Measurements from ENCODE around the gene CREB3.
A peak's percentile ranks its signal among the peaks of the same experiment; 100 is the strongest.

Gene CREB3

DNA sequence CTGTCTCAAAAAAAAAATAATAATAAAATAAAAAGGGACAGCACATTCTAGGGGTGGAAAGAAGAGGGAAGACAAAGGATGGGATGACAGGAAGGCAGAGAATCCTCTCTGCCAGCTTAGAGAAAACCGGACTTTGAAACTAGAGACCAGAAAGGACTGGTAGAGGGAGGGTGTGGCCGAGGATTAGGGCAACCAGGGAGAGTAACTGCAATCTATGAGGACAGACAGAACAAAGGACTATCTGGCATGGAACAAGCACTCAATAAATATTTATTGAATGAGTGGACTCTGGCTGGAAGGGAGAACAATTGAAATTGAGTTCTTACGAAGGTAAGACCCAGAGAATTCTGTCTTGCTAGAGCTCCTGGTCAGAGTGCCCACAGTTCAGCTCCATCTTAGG is 14.1 kb downstream of the CREB3 start:
- H3K27me3 Mint-ChIP-seq = no peaks in the 10 kb centered on the region
- ATAC-seq = no peak
- H3K27ac Mint-ChIP-seq = no peak overlapping the region
- H3K9me3 Mint-ChIP-seq = no peaks in the 10 kb centered on the region
- H3K4me3 Mint-ChIP-seq = peak overlapping the region; percentile 92
- peaks cover 47% of the 10 kb centered on the region for H3K36me3 Mint-ChIP-seq
- H3K4me1 Mint-ChIP-seq = peaks cover 51% of the 10 kb centered on the region

- peaks cover 48% of the 10 kb centered on the region for H3K36me3 Mint-ChIP-seq
- H3K27me3 Mint-ChIP-seq = no peaks in the 10 kb centered on the region
- no peaks in the 10 kb centered on the region for H3K9me3 Mint-ChIP-seq
- H3K4me1 Mint-ChIP-seq = peaks cover 41% of the 10 kb centered on the region
- peak overlapping the region; percentile 92 for H3K4me3 Mint-ChIP-seq
- peak overlapping the region; percentile 93 for H3K27ac Mint-ChIP-seq
- no peak for ATAC-seq
Measured at GRCh38 chr9:35748242-35748857, 15.9 kb downstream of the CREB3 start.

DNA sequence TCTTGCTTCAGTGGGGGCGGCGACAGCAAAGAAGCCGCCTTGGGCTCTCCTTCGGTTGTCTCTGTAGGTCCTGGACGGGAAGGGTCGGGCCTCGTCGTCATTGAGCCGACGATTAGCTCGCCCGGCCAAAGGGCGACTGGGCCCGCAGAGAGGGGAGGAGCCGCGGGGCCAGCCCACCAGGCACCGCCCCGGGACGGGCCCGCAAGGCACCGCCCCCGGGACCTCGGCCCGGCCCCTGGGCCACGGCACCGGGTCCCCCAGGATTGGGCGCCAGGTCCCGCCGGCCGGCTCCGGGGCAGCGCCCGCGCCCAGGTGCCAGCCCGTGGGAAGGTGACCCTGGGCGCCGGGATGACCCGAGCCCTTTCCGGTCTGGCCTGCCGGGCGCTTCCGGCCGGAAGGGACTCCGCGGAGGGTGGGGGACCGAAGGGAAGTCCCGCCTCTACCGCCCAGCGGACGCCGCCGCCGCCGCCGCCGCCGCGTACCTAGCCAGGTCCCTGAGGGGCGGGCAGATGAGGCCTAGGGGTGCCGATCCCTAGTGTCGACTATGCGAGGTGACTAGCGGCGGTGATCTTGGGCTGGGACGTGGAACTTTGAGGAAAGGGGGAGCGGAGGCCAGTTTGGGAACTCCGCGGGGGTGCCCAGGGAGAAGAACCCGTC is 16.5 kb downstream of the CREB3 start, which contains the start of the genes GBA2 and RGP1:
TSS of gene GBA2 (minus strand) at position 371 of the 657 bp plus-strand sequence. CDS start 524 bp downstream, outside the sequence.
TSS of gene RGP1 (plus strand) at position 430 of the 657 bp plus-strand sequence. CDS start 469 bp downstream, outside the sequence.
- Mint-ChIP-seq H3K27ac (peak within 1 kb of the TSS; percentile 93), H3K4me3 (peak within 1 kb of the TSS; percentile 93), H3K4me1 (peaks cover 36% of the 10 kb centered on the region), H3K27me3 (no peaks in the 10 kb centered on the region), H3K36me3 (peaks cover 49% of the 10 kb centered on the region), H3K9me3 (no peaks in the 10 kb centered on the region)
- ATAC-seq = peak; percentile 93

- Mint-ChIP-seq H3K36me3 (peaks cover 52% of the 10 kb centered on the region), H3K4me1 (peaks cover 36% of the 10 kb centered on the region), H3K4me3 (peak overlapping the region; percentile 93), H3K27me3 (no peaks in the 10 kb centered on the region), H3K27ac (peak overlapping the region; percentile 93), H3K9me3 (no peaks in the 10 kb centered on the region)
- peak; percentile 69 for ATAC-seq
Measured at GRCh38 chr9:35749515-35750255, 17.2 kb downstream of the CREB3 start.

- Mint-ChIP-seq H3K9me3 (no peaks in the 10 kb centered on the region), H3K4me1 (peaks cover 36% of the 10 kb centered on the region), H3K27ac (peak overlapping the region; percentile 93), H3K4me3 (peak overlapping the region; percentile 93), H3K36me3 (peaks cover 52% of the 10 kb centered on the region), H3K27me3 (no peaks in the 10 kb centered on the region)
- no peak for ATAC-seq
Measured at GRCh38 chr9:35750256-35750531, 17.7 kb downstream of the CREB3 start.

- Mint-ChIP-seq H3K36me3 (peaks cover 37% of the 10 kb centered on the region), H3K27ac (peak overlapping the region; percentile 8), H3K27me3 (no peaks in the 10 kb centered on the region), H3K9me3 (no peaks in the 10 kb centered on the region), H3K4me1 (peaks cover 37% of the 10 kb centered on the region), H3K4me3 (no peak overlapping the region)
- no peak for ATAC-seq
Measured at GRCh38 chr9:35753466-35753865, 21.0 kb downstream of the CREB3 start.

DNA sequence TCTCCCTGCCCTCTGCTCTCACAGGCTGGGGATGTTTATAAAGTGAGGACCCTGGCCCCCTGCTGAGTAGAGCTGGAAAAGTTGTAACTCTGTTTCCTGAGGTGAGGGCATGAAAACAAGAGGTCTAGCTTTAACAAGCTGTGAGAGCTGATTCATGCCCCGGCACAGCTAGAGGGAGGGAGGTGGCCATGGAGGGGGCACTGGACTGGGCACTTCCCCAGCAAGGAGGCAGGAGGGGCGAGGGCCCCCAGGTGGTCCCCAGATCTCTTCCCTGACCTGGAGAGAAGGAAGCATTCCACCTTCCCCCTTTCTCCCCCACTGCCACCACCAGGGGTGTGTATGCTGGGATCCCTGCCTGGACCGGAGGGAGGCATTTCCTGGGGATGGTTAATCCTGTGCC is 21.8 kb downstream of the CREB3 start, which contains the start of gene MSMP:
TSS of gene MSMP (minus strand) at position 13 of the 400 bp plus-strand sequence. CDS start 147 bp downstream, outside the sequence.
- H3K36me3 Mint-ChIP-seq = peaks cover 37% of the 10 kb centered on the region
- H3K27me3 Mint-ChIP-seq = no peaks in the 10 kb centered on the region
- no peak within 1 kb of the TSS for H3K4me3 Mint-ChIP-seq
- H3K9me3 Mint-ChIP-seq = no peaks in the 10 kb centered on the region
- ATAC-seq = no peak
- H3K4me1 Mint-ChIP-seq = peaks cover 43% of the 10 kb centered on the region
- peak within 1 kb of the TSS; percentile 8 for H3K27ac Mint-ChIP-seq

GRCh38 chr9:35755071-35755470 is 22.6 kb downstream of the CREB3 start:
- Mint-ChIP-seq H3K27ac (no peak overlapping the region), H3K4me3 (no peak overlapping the region), H3K27me3 (no peaks in the 10 kb centered on the region), H3K9me3 (no peaks in the 10 kb centered on the region), H3K4me1 (peaks cover 42% of the 10 kb centered on the region), H3K36me3 (peaks cover 42% of the 10 kb centered on the region)
- ATAC-seq = no peak

- peaks cover 36% of the 10 kb centered on the region for H3K36me3 Mint-ChIP-seq
- H3K27me3 Mint-ChIP-seq = no peaks in the 10 kb centered on the region
- no peaks in the 10 kb centered on the region for H3K9me3 Mint-ChIP-seq
- peaks cover 49% of the 10 kb centered on the region for H3K4me1 Mint-ChIP-seq
- ATAC-seq = peak; percentile 87
- H3K4me3 Mint-ChIP-seq = peak overlapping the region; percentile 96
- H3K27ac Mint-ChIP-seq = peak overlapping the region; percentile 96
Measured at GRCh38 chr9:35756275-35757225, 24.1 kb downstream of the CREB3 start.

DNA sequence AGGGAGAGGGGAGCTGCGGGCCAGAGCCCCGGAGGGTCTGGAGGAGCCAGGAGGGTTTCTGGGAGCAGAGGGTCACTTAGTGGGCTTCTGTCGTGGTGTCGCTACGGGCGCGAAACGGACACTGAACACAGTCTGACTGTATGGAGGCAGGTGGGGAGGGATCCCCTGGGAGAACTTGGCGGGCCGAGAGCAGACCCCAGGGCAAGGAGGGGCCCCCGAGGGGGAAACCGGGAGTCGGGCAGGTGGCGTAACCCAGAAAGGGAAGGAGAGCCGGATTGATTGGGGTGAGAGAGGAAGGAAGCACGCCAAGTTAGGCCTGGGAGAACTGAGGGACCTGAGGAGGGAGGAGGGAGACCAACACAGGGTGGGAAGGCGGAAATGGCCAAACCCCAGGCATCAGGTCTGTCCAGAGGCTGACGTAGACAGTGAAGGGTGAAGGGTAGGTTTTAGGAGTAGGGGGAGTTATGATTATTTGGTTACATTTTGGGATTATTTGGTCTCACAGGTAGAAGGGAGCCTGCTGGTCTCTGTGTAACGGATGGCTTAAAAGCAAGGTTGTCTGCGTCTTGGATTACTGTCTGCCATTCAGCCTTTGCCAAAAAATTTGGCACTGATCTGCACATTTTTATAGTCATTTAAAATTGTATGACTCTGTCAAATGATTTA is 24.9 kb downstream of the CREB3 start:
- H3K27ac Mint-ChIP-seq = peak overlapping the region; percentile 96
- peaks cover 30% of the 10 kb centered on the region for H3K36me3 Mint-ChIP-seq
- no peaks in the 10 kb centered on the region for H3K9me3 Mint-ChIP-seq
- peak; percentile 68 for ATAC-seq
- peaks cover 55% of the 10 kb centered on the region for H3K4me1 Mint-ChIP-seq
- H3K4me3 Mint-ChIP-seq = peak overlapping the region; percentile 96
- H3K27me3 Mint-ChIP-seq = no peaks in the 10 kb centered on the region

DNA sequence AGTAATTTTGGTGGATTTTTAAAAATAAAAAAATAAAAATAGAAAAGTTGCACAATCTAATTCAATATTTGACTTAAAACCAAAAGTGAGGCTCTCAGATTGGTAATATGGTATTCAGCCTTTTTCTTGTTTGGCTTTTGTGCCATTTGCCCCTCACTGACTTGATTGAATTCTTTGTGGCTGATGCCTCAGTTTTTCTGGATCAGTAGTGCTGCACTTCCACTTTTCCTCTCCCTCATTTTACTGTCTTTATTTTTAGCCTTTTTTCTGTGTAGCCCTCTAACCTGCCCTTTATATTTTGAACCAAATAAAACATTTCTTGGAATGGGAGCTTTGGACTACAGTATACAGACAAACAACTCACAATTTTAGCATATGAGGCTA is 25.4 kb downstream of the CREB3 start:
- Mint-ChIP-seq H3K36me3 (peaks cover 24% of the 10 kb centered on the region), H3K9me3 (no peaks in the 10 kb centered on the region), H3K27ac (peak overlapping the region; percentile 96), H3K27me3 (no peaks in the 10 kb centered on the region), H3K4me3 (peak overlapping the region; percentile 68), H3K4me1 (peaks cover 56% of the 10 kb centered on the region)
- ATAC-seq = no peak

- Mint-ChIP-seq H3K9me3 (no peaks in the 10 kb centered on the region), H3K27me3 (no peaks in the 10 kb centered on the region), H3K4me1 (peaks cover 61% of the 10 kb centered on the region), H3K27ac (peak overlapping the region; percentile 96), H3K4me3 (peak overlapping the region; percentile 5), H3K36me3 (peaks cover 18% of the 10 kb centered on the region)
- no peak for ATAC-seq
Measured at GRCh38 chr9:35758475-35759050, 26.1 kb downstream of the CREB3 start.

DNA sequence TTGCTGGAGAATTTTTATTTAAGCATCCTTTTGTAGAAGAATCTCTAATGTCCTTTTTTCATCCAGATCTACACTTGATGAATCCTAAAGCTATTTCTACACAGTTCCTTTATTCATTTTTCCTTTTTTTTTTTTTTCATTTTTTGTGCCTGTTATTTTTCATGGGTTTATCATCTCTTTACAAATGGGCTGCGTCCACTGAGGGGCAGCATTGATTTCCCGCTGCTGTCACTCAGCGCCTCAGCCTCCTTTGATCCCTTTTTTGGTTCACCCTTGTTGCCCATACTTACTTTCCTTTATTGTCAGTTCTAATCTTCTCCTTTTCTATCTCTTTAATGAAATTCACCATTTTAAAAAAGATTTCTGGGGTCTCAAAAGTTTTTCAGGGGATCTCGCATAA is 27.3 kb downstream of the CREB3 start:
- ATAC-seq = no peak
- H3K4me1 Mint-ChIP-seq = peaks cover 61% of the 10 kb centered on the region
- no peak overlapping the region for H3K4me3 Mint-ChIP-seq
- H3K27me3 Mint-ChIP-seq = no peaks in the 10 kb centered on the region
- peaks cover 10% of the 10 kb centered on the region for H3K36me3 Mint-ChIP-seq
- H3K27ac Mint-ChIP-seq = no peak overlapping the region
- H3K9me3 Mint-ChIP-seq = no peaks in the 10 kb centered on the region

DNA sequence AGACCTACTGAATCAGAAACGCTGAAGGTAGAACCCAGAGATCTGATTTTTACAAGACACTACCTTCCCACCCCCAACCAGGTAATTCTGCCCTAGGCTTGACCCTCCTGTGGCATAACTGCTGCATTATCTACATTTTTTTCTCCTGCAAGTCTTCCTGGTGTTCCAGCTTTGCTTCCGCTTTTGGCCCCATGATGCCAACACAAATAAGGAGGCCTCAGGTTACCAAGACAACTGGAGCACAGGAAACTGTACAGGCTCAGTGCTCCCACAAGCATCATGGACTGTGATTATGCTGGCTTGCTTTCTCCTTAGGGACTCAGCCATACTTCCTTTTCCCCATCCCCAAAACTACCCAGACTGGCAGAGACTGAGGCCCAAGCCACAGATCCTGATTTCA is 28.2 kb downstream of the CREB3 start:
- Mint-ChIP-seq H3K4me1 (peaks cover 60% of the 10 kb centered on the region), H3K27ac (no peak overlapping the region), H3K9me3 (no peaks in the 10 kb centered on the region), H3K27me3 (no peaks in the 10 kb centered on the region), H3K4me3 (no peak overlapping the region), H3K36me3 (peaks cover 10% of the 10 kb centered on the region)
- ATAC-seq = no peak
